Chondrocyte (in vitro differentiated cells): ENCODE measurements around the gene MFSD12. TPM values are rescaled to one million over a fixed set of nuclear protein-coding genes. Genes with fewer than 3 reads are reported as not detected.

Experiments
- DNase-seq: peaks from one replicate; pipeline ENCODE4 v3.0.0; 2021; ENCODE audit warnings: mixed read lengths, low spot score
- H3K27ac Mint-ChIP-seq: one replicate; pipeline ENCODE4 v1.8.0; 2021; ENCODE audit warnings: mild to moderate bottlenecking, moderate library complexity, mixed read lengths; ENCODE audit not compliant: unreplicated experiment
- H3K27me3 Mint-ChIP-seq: 2 replicates; pipeline ENCODE4 v1.8.0; 2021; ENCODE audit warnings: low read depth, mixed read lengths
- H3K36me3 Mint-ChIP-seq: 2 replicates; pipeline ENCODE4 v1.8.0; 2021; ENCODE audit warnings: low read depth, mixed read lengths
- H3K4me1 Mint-ChIP-seq: 2 replicates; pipeline ENCODE4 v1.8.0; 2021; ENCODE audit warnings: low read depth, mild to moderate bottlenecking, mixed read lengths
- H3K4me3 Mint-ChIP-seq: one replicate; pipeline ENCODE4 v1.8.0; 2021; ENCODE audit warnings: mild to moderate bottlenecking, moderate library complexity, mixed read lengths; ENCODE audit not compliant: unreplicated experiment
- H3K9me3 Mint-ChIP-seq: 2 replicates; pipeline ENCODE4 v1.8.0; 2021; ENCODE audit warnings: low read depth, mixed read lengths
- total RNA-seq: library from RNA; stranded (reverse); gene quantifications from 3 replicates; pipeline ENCODE4 v1.2.1, GENCODE V29; 2021
- TF ChIP-seq, protein P1 (sequence below): fragments of 200-600 bp; sonication (generic); IDR thresholded peaks from 2 replicates; pipeline ENCODE4 v1.5.0; 2021; ENCODE audit warnings: antibody characterized with exemption, mild to moderate bottlenecking, moderate library complexity

MFSD12 gene
- total RNA-seq, 1 donor from 2014 or later = 98.4 TPM

DNA sequence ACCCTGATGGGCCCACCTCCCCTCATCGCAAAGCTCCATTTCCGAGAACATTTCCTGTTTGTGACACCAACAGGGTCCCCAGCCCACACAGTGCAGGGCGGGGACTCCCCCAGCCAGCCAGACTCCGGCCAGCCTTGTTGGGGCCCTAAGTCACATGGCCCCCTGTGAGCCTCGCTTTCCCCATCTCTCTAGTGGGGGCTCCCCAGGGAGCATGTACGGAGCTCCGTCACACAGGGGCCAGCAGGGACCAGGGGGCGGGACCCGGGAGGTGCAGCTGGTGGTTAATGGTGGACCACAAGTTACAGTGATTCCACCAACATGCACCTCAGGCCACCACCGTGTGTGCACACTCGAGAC lies 47.6 kb upstream of the MFSD12 start:
- H3K27me3 Mint-ChIP-seq = no peaks in the 10 kb centered on the region
- no peak overlapping the region for H3K4me3 Mint-ChIP-seq
- DNase-seq = no peak
- H3K9me3 Mint-ChIP-seq = no peaks in the 10 kb centered on the region
- no peak overlapping the region for H3K27ac Mint-ChIP-seq
- TF ChIP-seq, protein P1, sequence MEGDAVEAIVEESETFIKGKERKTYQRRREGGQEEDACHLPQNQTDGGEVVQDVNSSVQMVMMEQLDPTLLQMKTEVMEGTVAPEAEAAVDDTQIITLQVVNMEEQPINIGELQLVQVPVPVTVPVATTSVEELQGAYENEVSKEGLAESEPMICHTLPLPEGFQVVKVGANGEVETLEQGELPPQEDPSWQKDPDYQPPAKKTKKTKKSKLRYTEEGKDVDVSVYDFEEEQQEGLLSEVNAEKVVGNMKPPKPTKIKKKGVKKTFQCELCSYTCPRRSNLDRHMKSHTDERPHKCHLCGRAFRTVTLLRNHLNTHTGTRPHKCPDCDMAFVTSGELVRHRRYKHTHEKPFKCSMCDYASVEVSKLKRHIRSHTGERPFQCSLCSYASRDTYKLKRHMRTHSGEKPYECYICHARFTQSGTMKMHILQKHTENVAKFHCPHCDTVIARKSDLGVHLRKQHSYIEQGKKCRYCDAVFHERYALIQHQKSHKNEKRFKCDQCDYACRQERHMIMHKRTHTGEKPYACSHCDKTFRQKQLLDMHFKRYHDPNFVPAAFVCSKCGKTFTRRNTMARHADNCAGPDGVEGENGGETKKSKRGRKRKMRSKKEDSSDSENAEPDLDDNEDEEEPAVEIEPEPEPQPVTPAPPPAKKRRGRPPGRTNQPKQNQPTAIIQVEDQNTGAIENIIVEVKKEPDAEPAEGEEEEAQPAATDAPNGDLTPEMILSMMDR = no peak
- peaks cover 27% of the 10 kb centered on the region for H3K4me1 Mint-ChIP-seq
- no peaks in the 10 kb centered on the region for H3K36me3 Mint-ChIP-seq

DNA sequence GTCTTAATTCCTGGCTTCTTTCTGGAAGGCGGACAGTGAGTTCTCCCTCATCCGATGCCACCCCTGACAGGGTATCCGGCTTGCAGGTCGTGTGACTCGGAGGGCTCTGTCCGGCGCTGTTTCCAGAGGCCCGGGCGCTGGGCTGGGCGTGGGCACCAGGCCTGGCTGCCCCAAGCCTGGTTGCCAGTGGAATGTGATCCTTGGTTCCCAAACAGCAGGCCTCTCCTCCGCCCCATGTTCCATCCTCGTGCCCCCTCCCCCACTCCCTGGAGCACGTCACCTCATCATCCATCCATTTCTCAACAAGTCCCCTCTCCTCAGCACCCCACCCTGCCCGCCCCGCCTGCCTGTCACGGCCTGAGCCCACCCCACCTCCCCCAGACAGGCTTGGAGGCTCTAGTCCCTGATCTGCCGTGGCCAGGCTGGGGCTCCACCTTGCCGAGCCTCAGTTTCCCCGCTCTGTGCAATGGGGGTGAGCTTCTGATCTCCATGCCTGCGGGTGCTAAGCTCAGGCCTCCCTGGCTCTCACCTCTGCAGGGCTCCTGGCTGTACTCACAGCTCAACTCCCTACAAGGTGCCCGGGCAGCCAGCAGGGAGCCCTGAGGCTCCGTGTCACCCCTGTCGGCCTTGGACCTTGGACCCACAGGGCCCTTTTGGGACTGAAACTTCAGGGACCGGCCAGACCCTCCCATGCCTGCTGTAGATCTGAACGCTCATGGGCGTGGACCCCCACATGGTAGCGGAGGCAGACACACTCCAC lies 47.0 kb upstream of the MFSD12 start:
- Mint-ChIP-seq H3K27me3 (no peaks in the 10 kb centered on the region), H3K4me3 (no peak overlapping the region), H3K4me1 (peaks cover 23% of the 10 kb centered on the region), H3K36me3 (no peaks in the 10 kb centered on the region), H3K27ac (no peak overlapping the region), H3K9me3 (no peaks in the 10 kb centered on the region)
- no peak for DNase-seq
- TF ChIP-seq, protein P1 = no peak

DNA sequence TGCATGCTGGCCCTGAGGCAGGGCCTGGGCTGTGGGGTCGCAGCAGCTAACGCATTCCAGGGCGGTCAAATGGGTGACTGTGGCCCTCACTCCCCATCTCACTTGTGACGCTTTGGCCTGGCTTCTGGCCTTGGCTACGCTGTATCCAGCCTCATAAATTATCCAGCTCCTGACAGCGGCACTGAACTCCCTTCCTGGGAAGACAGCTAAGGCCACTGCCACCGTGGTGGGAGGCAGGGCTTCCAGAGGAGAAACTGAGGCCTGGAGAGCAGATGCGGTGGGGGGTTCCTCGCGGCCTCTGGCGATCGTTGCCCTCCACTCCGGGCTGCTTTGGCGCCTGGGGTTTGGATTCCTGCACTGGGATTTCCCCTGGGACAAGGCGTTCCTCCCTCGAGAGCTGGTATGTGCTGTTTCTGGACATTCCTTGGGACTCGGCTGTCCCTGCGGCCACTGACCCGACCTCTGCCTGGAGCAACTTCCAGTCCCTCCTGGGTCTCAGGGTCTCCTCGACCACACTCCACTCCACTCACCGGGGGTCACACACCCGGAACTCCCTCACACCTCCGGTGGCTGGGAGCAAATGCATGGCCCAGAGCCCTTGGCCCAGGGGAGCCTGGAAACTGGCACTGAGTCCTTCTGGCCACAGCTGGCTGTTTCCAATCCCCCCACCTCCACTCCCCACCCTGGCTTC lies 45.9 kb upstream of the MFSD12 start:
- no peak for DNase-seq
- H3K27me3 Mint-ChIP-seq = no peaks in the 10 kb centered on the region
- H3K4me3 Mint-ChIP-seq = no peak overlapping the region
- no peak overlapping the region for H3K27ac Mint-ChIP-seq
- H3K4me1 Mint-ChIP-seq = peaks cover 16% of the 10 kb centered on the region
- TF ChIP-seq, protein P1 = no peak
- no peaks in the 10 kb centered on the region for H3K9me3 Mint-ChIP-seq
- no peaks in the 10 kb centered on the region for H3K36me3 Mint-ChIP-seq

DNA sequence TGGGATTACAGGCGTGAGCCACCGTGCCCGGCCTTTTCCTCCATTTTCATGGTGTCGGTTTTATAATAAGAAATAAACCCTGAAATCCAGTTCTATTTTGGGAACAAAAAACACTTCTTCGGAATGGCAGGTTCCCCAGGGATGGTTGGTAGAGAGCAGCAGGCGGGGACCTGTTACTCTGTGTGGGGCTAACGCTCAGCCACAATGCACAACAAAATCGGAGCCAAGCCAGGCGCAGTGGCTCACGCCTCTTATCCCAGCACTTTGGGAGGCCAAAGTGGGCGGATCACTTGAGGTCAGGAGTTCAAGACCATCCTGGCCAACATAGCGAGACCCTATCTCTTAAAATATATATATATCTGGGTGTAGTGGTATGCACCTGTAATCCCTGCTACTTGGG lies 43.6 kb upstream of the MFSD12 start:
- H3K9me3 Mint-ChIP-seq = no peaks in the 10 kb centered on the region
- TF ChIP-seq, protein P1 = no peak
- H3K36me3 Mint-ChIP-seq = no peaks in the 10 kb centered on the region
- H3K4me3 Mint-ChIP-seq = no peak overlapping the region
- H3K4me1 Mint-ChIP-seq = peaks cover 3% of the 10 kb centered on the region
- DNase-seq = no peak
- H3K27me3 Mint-ChIP-seq = no peaks in the 10 kb centered on the region
- H3K27ac Mint-ChIP-seq = no peak overlapping the region

DNA sequence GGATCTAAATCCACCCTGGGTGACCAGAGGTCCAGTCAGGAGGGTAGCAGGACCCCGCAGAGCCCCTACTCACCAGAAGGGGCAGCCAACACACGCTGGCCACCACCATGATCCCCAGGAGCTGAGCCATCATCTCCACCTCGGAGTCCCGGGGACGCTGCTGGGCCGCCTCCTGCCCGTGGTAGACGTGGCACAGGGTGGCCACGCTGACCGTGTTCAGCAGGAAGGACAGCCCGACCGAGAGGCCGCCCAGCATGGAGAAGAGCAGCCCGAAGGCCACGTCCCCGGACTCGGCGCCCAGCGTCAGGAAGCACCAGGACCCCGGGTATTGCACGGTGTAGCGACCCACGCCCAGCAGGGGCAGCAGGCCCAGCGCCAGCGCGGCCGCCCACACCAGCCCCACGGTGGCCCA lies 42.4 kb upstream of the MFSD12 start:
- H3K9me3 Mint-ChIP-seq = no peaks in the 10 kb centered on the region
- peaks cover 3% of the 10 kb centered on the region for H3K4me1 Mint-ChIP-seq
- no peaks in the 10 kb centered on the region for H3K36me3 Mint-ChIP-seq
- no peak overlapping the region for H3K4me3 Mint-ChIP-seq
- H3K27ac Mint-ChIP-seq = no peak overlapping the region
- DNase-seq = peak; percentile 86
- no peaks in the 10 kb centered on the region for H3K27me3 Mint-ChIP-seq
- TF ChIP-seq, protein P1 = peak; percentile 41
